ENCODE results near the gene OPN3. TPM values are rescaled to one million over a fixed set of nuclear protein-coding genes. Genes with fewer than 3 reads are reported as not detected.
A peak's percentile ranks its signal among the peaks of the same experiment; 100 is the strongest.

OPN3 gene
- total and polyA plus RNA-seq, 4 donors, result 8.4 to 14.3 (median 11.7) TPM

GRCh38 chr1:241579434-241579833 is 60.7 kb downstream of the OPN3 start:
- no peaks in the 10 kb centered on the region for H3K36me3 ChIP-seq (ENCODE audit: control insufficient read depth, insufficient read depth, low read length)
- DNase-seq (ENCODE audit: low read depth in 4 of 6, low spot score in 6 of 6), result no peak
- H3K4me3 ChIP-seq (ENCODE audit: low read depth, low read length), result no peak overlapping the region
- H3K27me3 ChIP-seq (ENCODE audit: control insufficient read depth, insufficient read depth, low read length), result no peaks in the 10 kb centered on the region
- 77% methylated on average over 4 of the region's 4 CpGs for WGBS (ENCODE audit: insufficient coverage)
- H3K9me3 ChIP-seq (ENCODE audit: control insufficient read depth, insufficient read depth, low read length), result no peaks in the 10 kb centered on the region
- no peak overlapping the region for H3K27ac ChIP-seq (ENCODE audit: low read depth, low read length)
- H3K4me1 ChIP-seq (ENCODE audit: control insufficient read depth, insufficient read depth, low read length), result no peaks in the 10 kb centered on the region

- no peak for DNase-seq (ENCODE audit: low read depth in 4 of 6, low spot score in 6 of 6)
- Histone ChIP-seq H3K27ac (ENCODE audit: low read depth, low read length) (no peak overlapping the region), H3K36me3 (ENCODE audit: control insufficient read depth, insufficient read depth, low read length) (no peaks in the 10 kb centered on the region), H3K27me3 (ENCODE audit: control insufficient read depth, insufficient read depth, low read length) (no peaks in the 10 kb centered on the region), H3K4me3 (ENCODE audit: low read depth, low read length) (no peak overlapping the region), H3K4me1 (ENCODE audit: control insufficient read depth, insufficient read depth, low read length) (no peaks in the 10 kb centered on the region), H3K9me3 (ENCODE audit: control insufficient read depth, insufficient read depth, low read length) (no peaks in the 10 kb centered on the region)
Observed at GRCh38 chr1:241574154-241574553, 66.0 kb downstream of the OPN3 start.

GRCh38 chr1:241569848-241570247 is 70.3 kb downstream of the OPN3 start:
- H3K4me1 ChIP-seq (ENCODE audit: control insufficient read depth, insufficient read depth, low read length), result no peaks in the 10 kb centered on the region
- no peak overlapping the region for H3K27ac ChIP-seq (ENCODE audit: low read depth, low read length)
- no peaks in the 10 kb centered on the region for H3K9me3 ChIP-seq (ENCODE audit: control insufficient read depth, insufficient read depth, low read length)
- DNase-seq (ENCODE audit: low read depth in 4 of 6, low spot score in 6 of 6), result no peak
- no CpG with 5 or more reads among the region's 2 CpGs for WGBS (ENCODE audit: insufficient coverage)
- H3K36me3 ChIP-seq (ENCODE audit: control insufficient read depth, insufficient read depth, low read length), result no peaks in the 10 kb centered on the region
- no peaks in the 10 kb centered on the region for H3K27me3 ChIP-seq (ENCODE audit: control insufficient read depth, insufficient read depth, low read length)
- no peak overlapping the region for H3K4me3 ChIP-seq (ENCODE audit: low read depth, low read length)

- Histone ChIP-seq H3K36me3 (ENCODE audit: control insufficient read depth, insufficient read depth, low read length) (no peaks in the 10 kb centered on the region), H3K4me3 (ENCODE audit: low read depth, low read length) (no peak overlapping the region), H3K27ac (ENCODE audit: low read depth, low read length) (no peak overlapping the region), H3K4me1 (ENCODE audit: control insufficient read depth, insufficient read depth, low read length) (no peaks in the 10 kb centered on the region), H3K9me3 (ENCODE audit: control insufficient read depth, insufficient read depth, low read length) (no peaks in the 10 kb centered on the region), H3K27me3 (ENCODE audit: control insufficient read depth, insufficient read depth, low read length) (no peaks in the 10 kb centered on the region)
- no peak for DNase-seq (ENCODE audit: low read depth in 4 of 6, low spot score in 6 of 6)
- WGBS (ENCODE audit: insufficient coverage), result 100% methylated on average over 3 of the region's 3 CpGs
Observed at GRCh38 chr1:241560849-241561187, 79.4 kb downstream of the OPN3 start.

- no peak overlapping the region for H3K4me3 ChIP-seq (ENCODE audit: low read depth, low read length)
- H3K27me3 ChIP-seq (ENCODE audit: control insufficient read depth, insufficient read depth, low read length), result no peaks in the 10 kb centered on the region
- H3K4me1 ChIP-seq (ENCODE audit: control insufficient read depth, insufficient read depth, low read length), result no peaks in the 10 kb centered on the region
- DNase-seq (ENCODE audit: low read depth in 4 of 6, low spot score in 6 of 6), result peak in 1 of 6 donors; percentile 29
- H3K27ac ChIP-seq (ENCODE audit: low read depth, low read length), result no peak overlapping the region
- H3K9me3 ChIP-seq (ENCODE audit: control insufficient read depth, insufficient read depth, low read length), result no peaks in the 10 kb centered on the region
- no CpG with 5 or more reads among the region's 4 CpGs for WGBS (ENCODE audit: insufficient coverage)
- no peaks in the 10 kb centered on the region for H3K36me3 ChIP-seq (ENCODE audit: control insufficient read depth, insufficient read depth, low read length)
Observed at GRCh38 chr1:241560146-241560848, 79.9 kb downstream of the OPN3 start.

GRCh38 chr1:241557551-241558193 is 82.5 kb downstream of the OPN3 start:
- H3K27me3 ChIP-seq (ENCODE audit: control insufficient read depth, insufficient read depth, low read length), result no peaks in the 10 kb centered on the region
- H3K4me1 ChIP-seq (ENCODE audit: control insufficient read depth, insufficient read depth, low read length), result no peaks in the 10 kb centered on the region
- WGBS (ENCODE audit: insufficient coverage), result no CpG with 5 or more reads among the region's 5 CpGs
- H3K9me3 ChIP-seq (ENCODE audit: control insufficient read depth, insufficient read depth, low read length), result no peaks in the 10 kb centered on the region
- H3K36me3 ChIP-seq (ENCODE audit: control insufficient read depth, insufficient read depth, low read length), result no peaks in the 10 kb centered on the region
- no peak overlapping the region for H3K27ac ChIP-seq (ENCODE audit: low read depth, low read length)
- DNase-seq (ENCODE audit: low read depth in 4 of 6, low spot score in 6 of 6), result no peak
- H3K4me3 ChIP-seq (ENCODE audit: low read depth, low read length), result no peak overlapping the region

GRCh38 chr1:241557031-241557430 is 83.1 kb downstream of the OPN3 start:
- H3K4me1 ChIP-seq (ENCODE audit: control insufficient read depth, insufficient read depth, low read length), result no peaks in the 10 kb centered on the region
- no peak overlapping the region for H3K4me3 ChIP-seq (ENCODE audit: low read depth, low read length)
- no peaks in the 10 kb centered on the region for H3K9me3 ChIP-seq (ENCODE audit: control insufficient read depth, insufficient read depth, low read length)
- no peaks in the 10 kb centered on the region for H3K36me3 ChIP-seq (ENCODE audit: control insufficient read depth, insufficient read depth, low read length)
- no peaks in the 10 kb centered on the region for H3K27me3 ChIP-seq (ENCODE audit: control insufficient read depth, insufficient read depth, low read length)
- no peak for DNase-seq (ENCODE audit: low read depth in 4 of 6, low spot score in 6 of 6)
- 84% methylated on average over 2 of the region's 5 CpGs for WGBS (ENCODE audit: insufficient coverage)
- H3K27ac ChIP-seq (ENCODE audit: low read depth, low read length), result no peak overlapping the region

- H3K4me1 ChIP-seq (ENCODE audit: control insufficient read depth, insufficient read depth, low read length), result no peaks in the 10 kb centered on the region
Observed at GRCh38 chr1:241555526-241555925, 84.6 kb downstream of the OPN3 start.

GRCh38 chr1:241553886-241554592 is 86.1 kb downstream of the OPN3 start:
- no peak overlapping the region for H3K27ac ChIP-seq (ENCODE audit: low read depth, low read length)
- no peaks in the 10 kb centered on the region for H3K36me3 ChIP-seq (ENCODE audit: control insufficient read depth, insufficient read depth, low read length)
- H3K27me3 ChIP-seq (ENCODE audit: control insufficient read depth, insufficient read depth, low read length), result no peaks in the 10 kb centered on the region
- no peak overlapping the region for H3K4me3 ChIP-seq (ENCODE audit: low read depth, low read length)
- no peaks in the 10 kb centered on the region for H3K9me3 ChIP-seq (ENCODE audit: control insufficient read depth, insufficient read depth, low read length)
- no peak for DNase-seq (ENCODE audit: low read depth in 4 of 6, low spot score in 6 of 6)
- 100% methylated on average over 6 of the region's 7 CpGs for WGBS (ENCODE audit: insufficient coverage)
- H3K4me1 ChIP-seq (ENCODE audit: control insufficient read depth, insufficient read depth, low read length), result no peaks in the 10 kb centered on the region

More at GRCh38 chr1:241555526-241555925, 84.6 kb downstream of the OPN3 start:
- Histone ChIP-seq H3K4me3 (ENCODE audit: low read depth, low read length) (no peak overlapping the region), H3K27me3 (ENCODE audit: control insufficient read depth, insufficient read depth, low read length) (no peaks in the 10 kb centered on the region), H3K9me3 (ENCODE audit: control insufficient read depth, insufficient read depth, low read length) (no peaks in the 10 kb centered on the region), H3K36me3 (ENCODE audit: control insufficient read depth, insufficient read depth, low read length) (no peaks in the 10 kb centered on the region), H3K27ac (ENCODE audit: low read depth, low read length) (no peak overlapping the region)
- WGBS (ENCODE audit: insufficient coverage), result no CpG with 5 or more reads among the region's 3 CpGs
- no peak for DNase-seq (ENCODE audit: low read depth in 4 of 6, low spot score in 6 of 6)

Data from spinal cord (tissue), 10 donors.